Stomach (tissue), 9 donors: Measurements from ENCODE around the gene ARSG. TPM values are rescaled to one million over a fixed set of nuclear protein-coding genes. Genes with fewer than 3 reads are reported as not detected.

ENCODE experiments used
- DNase-seq, 2 donors: peaks; one replicate each; pipeline versions ENCODE4 v3.0.0 to v3.0.0-alpha.2; 2013 to 2019
- H3K27ac ChIP-seq, 5 donors: fragments of 200-600 bp in 4 of 5; sonication (generic) in 4 of 5; one replicate each; pipeline ENCODE4 v1.5.1; 2013 to 2019; ENCODE audit warnings: mild to moderate bottlenecking in 1 of 5, moderate library complexity in 1 of 5
- H3K27me3 ChIP-seq, 3 donors: fragments of 200-600 bp; sonication (generic); one replicate each; pipeline ENCODE4 v1.5.1; 2017 to 2019; ENCODE audit warnings: mixed run types in 1 of 3
- H3K36me3 ChIP-seq, 4 donors: fragments of 200-600 bp; sonication (generic); 1 replicate in 3 of 4; 2 replicates in 1 of 4; pipeline ENCODE4 v1.5.1; 2016 to 2019
- H3K4me1 ChIP-seq, 4 donors: fragments of 200-600 bp; sonication (generic); one replicate each; pipeline ENCODE4 v1.5.1; 2016 to 2019
- H3K4me3 ChIP-seq, 4 donors: fragments of 200-600 bp; sonication (generic) in 3 of 4; one replicate each; pipeline ENCODE4 v1.5.1; 2016 to 2019; ENCODE audit warnings: mild to moderate bottlenecking in 1 of 4
- H3K9me3 ChIP-seq, 4 donors: fragments of 200-600 bp; sonication (generic); one replicate each; pipeline ENCODE4 v1.5.1; 2016 to 2019
- CTCF ChIP-seq, 7 experiments: fragments of 450-650 bp in 4 of 7; fragments of 200-600 bp in 3 of 7; sonication (generic) in 3 of 7; IDR thresholded peaks; one replicate each; pipeline ENCODE4 v1.5.1; 2016 to 2019; ENCODE audit warnings: antibody characterized with exemption in 7 of 7, control low read depth in 2 of 7, mild to moderate bottlenecking in 1 of 7
- EP300 ChIP-seq: sonication (generic); formaldehyde crosslinking; IDR thresholded peaks from one replicate; pipeline ENCODE4 v1.6.1; 2017; ENCODE audit warnings: antibody characterized with exemption
- POLR2A ChIP-seq, 4 donors: fragments of 450-650 bp; IDR thresholded peaks; one replicate each; pipeline ENCODE4 v1.6.1; 2016; ENCODE audit warnings: antibody characterized with exemption in 4 of 4, control low read depth in 2 of 4, mild to moderate bottlenecking in 1 of 4, moderate library complexity in 1 of 4
- POLR2AphosphoS5 ChIP-seq, 3 donors: sonication (generic); formaldehyde crosslinking; IDR thresholded peaks; one replicate each; pipeline ENCODE4 v1.6.1; 2016; ENCODE audit warnings: antibody characterized with exemption in 3 of 3
- WGBS, 5 donors: extraction: QIAGEN DNeasy Blood & Tissue Kit in 3 of 5; methylation state at CpG; one replicate each; pipeline versions ENCODE4 v1.1.5 to v1.1.7; 2013 to 2018; 5-methylcytosine and 5-hydroxymethylcytosine counted together
- intact Hi-C: fragments of 100-400 bp; cut with DNase I; formaldehyde crosslinking; loops from one replicate; pipeline ENCODE4 v1.15.1; 2023; ENCODE audit warnings: low total_unique reads
- polyA plus RNA-seq, 3 donors: library from polyadenylated mRNA; stranded (reverse); fragments of 200-250 nt; gene quantifications; one replicate each; pipeline ENCODE4 v1.2.3, GENCODE V29; 2013
- total RNA-seq, 5 donors: library from RNA; depleted of rRNA; stranded (reverse); fragments of >200 nt; gene quantifications; one replicate each; pipeline versions ENCODE4 v1.1.0 to v1.2.3, GENCODE V29; 2014 to 2016
- donor health status: healthy with polysubstance abuse.
- donor health status: Bipolar disorder and iron deficiency.
- donor health status: healthy.

Gene ARSG
- total and polyA plus RNA-seq, 8 donors, result 0.45 to 74.7 (median 2.4) TPM

DNA sequence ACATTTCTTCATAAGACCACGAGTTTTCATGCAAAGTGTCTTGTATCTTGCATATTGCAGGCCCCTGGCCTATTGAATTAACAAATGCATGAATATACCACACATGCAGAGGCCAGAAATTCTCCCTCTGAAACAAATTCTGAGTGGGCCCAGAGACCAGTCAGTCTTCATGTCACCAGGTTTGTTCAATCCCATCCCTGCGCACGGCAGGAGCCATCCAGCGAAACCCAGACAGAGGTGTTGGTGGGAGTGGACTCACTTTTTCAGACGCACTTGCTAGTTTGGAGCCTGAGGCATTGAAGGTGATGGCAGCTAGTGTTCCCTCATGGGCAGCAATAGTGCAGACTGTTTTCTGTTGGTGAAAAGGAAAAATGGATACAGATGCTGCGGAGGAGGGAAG, 144.1 kb downstream of the ARSG start:
- Histone ChIP-seq H3K4me3 (no peak overlapping the region), H3K27ac (no peak overlapping the region), H3K36me3 (peaks cover 49 to 70% (median 58%) of the 10 kb centered on the region in 4 donors), H3K27me3 (no peaks in the 10 kb centered on the region), H3K9me3 (no peaks in the 10 kb centered on the region), H3K4me1 (peaks cover 22 to 46% (median 29%) of the 10 kb centered on the region in 4 donors)
- no peak for DNase-seq
- 91 to 96% (median 94%) methylated on average over 6 of the region's 6 CpGs for WGBS, 5 donors
- intact Hi-C loops, result loop anchor here (10.0 kb wide), 1 partner anchor 171 kb away; no protein-coding TSS in a partner anchor
- TF ChIP-seq POLR2A (IDR thresholded peaks at IDR 0.05) (no peak), EP300 (no peak), POLR2AphosphoS5 (IDR thresholded peaks at IDR 0.05) (no peak), CTCF (IDR thresholded peaks at IDR 0.05) (no peak)

- Histone ChIP-seq H3K27me3 (no peaks in the 10 kb centered on the region), H3K9me3 (no peaks in the 10 kb centered on the region), H3K36me3 (peaks cover 41 to 70% (median 55%) of the 10 kb centered on the region in 4 donors), H3K27ac (peak overlapping the region in 2 of 5 donors; percentile 83 to 84), H3K4me1 (peaks cover 22 to 54% (median 33%) of the 10 kb centered on the region in 4 donors), H3K4me3 (no peak overlapping the region)
- peak in 5 of 7 experiments; percentile 84 to 92 (median 90) for TF ChIP-seq CTCF (IDR thresholded peaks at IDR 0.05)
- TF ChIP-seq POLR2AphosphoS5 (IDR thresholded peaks at IDR 0.05), result peak in 1 of 3 donors; percentile 52
- TF ChIP-seq EP300, result no peak
- intact Hi-C loops, result loop anchor here (10.0 kb wide), 1 partner anchor 171 kb away; no protein-coding TSS in a partner anchor
- 54 to 62% (median 55%) methylated on average over 20 of the region's 20 CpGs for WGBS, 5 donors
- peak; percentile 83 to 91 for DNase-seq
These were observed 144.9 kb downstream of the ARSG start for GRCh38 chr17:68435876-68436842.

GRCh38 chr17:68437979-68438822, 146.9 kb downstream of the ARSG start:
- Histone ChIP-seq H3K4me1 (peaks cover 22 to 73% (median 42%) of the 10 kb centered on the region in 4 donors), H3K36me3 (peaks cover 26 to 69% (median 55%) of the 10 kb centered on the region in 4 donors), H3K4me3 (no peak overlapping the region), H3K27ac (peak overlapping the region; percentile 71 to 84 (median 77)), H3K27me3 (no peaks in the 10 kb centered on the region), H3K9me3 (no peaks in the 10 kb centered on the region)
- peak; percentile 72 to 84 for DNase-seq
- WGBS, 5 donors, result 52 to 59% (median 56%) methylated on average over 14 of the region's 14 CpGs
- TF ChIP-seq CTCF (IDR thresholded peaks at IDR 0.05) (no peak), EP300 (no peak), POLR2A (IDR thresholded peaks at IDR 0.05) (no peak), POLR2AphosphoS5 (IDR thresholded peaks at IDR 0.05) (peak in 2 of 3 donors; percentile 28 to 85)
- intact Hi-C loops, result loop anchor here (10.0 kb wide), 1 partner anchor 173 kb away; no protein-coding TSS in a partner anchor
